Raji (cell line): ENCODE data around the gene KRTAP10-6.
"Not testable (repeated sequence)": the region's sequence is repeated elsewhere in the genome, so short reads cannot be mapped to it uniquely, and the experiment has no call there.

Experiments used
- POLR2A ChIP-seq: IDR thresholded peaks from 2 replicates; pipeline ENCODE4 v1.6.1; 2011; ENCODE audit warnings: low read depth, low read length, control low read depth; ENCODE audit not compliant: insufficient read depth

KRTAP10-6 gene

DNA sequence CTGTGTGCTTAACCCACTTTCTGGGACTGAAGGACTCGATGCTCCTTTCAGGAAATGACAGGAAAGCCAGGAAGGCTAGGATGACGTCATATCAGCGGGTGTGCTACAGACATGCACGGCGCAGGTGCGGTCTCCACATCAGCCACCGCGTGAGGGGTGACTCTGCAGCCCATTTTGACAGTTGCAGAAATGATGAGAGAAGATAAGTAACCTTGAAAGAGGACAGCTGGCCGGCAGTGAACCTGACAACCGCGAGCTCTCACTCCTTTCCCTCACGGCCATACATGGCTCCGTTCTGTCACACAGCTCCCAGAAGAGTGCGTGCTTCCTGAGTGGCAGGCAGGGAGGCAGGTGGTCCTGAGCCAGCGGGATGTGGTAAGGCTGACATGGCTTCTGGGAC lies 10.2 kb downstream of the KRTAP10-6 start:
- no peak for TF ChIP-seq POLR2A

DNA sequence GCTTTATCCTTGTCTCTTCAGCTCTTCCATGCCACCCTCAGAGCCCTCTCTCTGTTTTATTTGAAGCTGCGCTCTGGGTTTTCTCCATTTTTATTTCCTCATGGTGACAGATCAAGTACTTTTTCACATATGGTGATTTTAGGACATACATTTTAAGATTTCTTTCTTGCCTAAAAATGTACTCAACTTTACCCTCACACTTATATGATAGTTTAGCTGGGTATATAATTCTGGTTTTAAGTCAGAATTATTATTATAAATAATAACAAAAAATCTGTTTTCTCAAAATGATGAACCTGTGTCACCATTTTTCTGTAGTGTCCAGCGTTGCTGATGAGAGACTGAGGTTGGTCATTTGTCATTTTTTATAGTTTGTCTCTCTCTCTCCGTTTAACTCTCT lies 11.1 kb downstream of the KRTAP10-6 start:
- no peak for TF ChIP-seq POLR2A

DNA sequence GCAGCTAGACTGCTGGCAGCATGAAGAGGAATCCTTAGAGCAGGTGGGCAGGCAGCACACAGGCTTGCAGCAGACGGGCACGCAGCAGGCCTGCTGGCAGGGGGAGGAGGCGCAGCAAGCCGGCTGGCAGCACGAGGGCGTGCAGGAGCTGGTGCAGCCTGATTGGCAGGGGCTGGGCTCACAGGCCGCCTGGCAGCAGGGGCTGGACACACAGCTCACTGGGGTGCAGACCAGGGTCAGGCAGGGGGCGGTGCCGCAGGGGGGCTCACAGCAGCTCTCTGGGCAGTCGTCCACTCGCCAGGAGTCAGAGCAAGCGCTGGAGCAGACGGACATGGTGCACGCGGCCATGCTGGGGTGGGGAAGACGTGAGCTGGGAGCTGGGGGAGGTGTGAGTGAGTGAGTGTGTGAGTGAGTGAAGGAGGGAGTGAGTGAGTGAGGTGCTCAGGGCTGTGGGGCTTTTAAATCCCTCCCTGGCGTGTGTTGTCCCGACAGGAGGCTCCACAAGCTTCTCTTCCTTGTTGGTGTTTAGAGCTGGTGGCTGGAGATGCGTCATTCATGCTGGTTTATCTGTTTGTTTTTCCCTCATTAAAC lies 12.0 kb downstream of the KRTAP10-6 start, which contains the start of gene KRTAP10-5:
Gene KRTAP10-5 (minus strand): TSS at position 374 of the 591 bp plus-strand sequence. CDS start 26 bp downstream, at position 348.
- TF ChIP-seq POLR2A = not testable (repeated sequence)

DNA sequence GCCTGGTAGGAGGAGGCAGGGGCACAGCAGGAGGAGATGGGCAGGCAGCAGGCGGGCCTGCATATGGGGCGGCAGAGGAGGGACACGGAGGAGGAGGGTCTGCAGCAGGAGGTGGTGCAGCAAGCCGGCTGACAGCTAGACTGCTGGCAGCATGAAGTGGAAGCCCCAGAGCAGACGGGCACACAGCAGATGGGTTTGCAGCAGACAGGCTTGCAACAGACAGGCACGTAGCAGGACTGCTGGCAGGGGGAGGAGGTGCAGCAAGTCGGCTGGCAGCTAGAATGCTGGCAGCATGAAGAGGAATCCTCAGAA lies 12.5 kb downstream of the KRTAP10-6 start:
- TF ChIP-seq POLR2A = no peak

DNA sequence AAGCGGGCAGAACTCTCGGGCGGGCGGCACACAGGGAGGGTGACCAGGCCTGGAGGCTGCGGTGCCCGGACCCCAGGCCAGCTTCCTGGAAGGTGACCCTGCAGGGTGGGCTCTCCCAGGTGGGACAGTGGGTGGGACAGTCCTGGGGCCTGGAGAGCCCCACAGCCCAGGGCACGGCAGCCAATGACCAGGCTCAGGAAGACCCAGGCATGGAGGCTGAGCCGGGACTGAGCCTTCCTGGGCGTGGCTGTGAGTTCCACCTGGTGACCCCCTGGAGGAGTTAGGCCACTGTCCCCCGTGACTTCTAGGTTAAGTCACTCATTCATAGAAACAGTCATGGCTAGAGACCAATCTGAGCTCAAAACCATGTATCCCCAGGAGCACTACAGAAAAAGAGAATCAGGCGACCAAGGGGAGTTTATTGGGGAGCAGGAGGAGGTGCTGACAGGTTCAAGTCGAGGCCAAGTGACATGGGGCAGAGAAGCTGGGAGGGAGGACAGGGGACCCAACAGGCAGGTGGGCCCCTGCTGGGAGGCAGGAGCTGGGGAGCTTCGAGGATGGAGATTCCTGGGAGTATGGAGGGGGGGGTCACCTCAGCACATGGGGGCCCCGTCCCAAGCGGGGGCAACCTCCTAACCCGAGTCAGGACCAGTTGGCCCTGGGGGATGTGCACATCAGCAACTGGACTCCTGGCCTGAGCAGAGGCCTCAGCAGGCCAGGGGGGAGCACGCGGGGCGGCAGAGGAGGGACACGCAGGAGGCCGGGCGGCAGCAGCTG lies 13.1 kb downstream of the KRTAP10-6 start:
- TF ChIP-seq POLR2A = no peak

DNA sequence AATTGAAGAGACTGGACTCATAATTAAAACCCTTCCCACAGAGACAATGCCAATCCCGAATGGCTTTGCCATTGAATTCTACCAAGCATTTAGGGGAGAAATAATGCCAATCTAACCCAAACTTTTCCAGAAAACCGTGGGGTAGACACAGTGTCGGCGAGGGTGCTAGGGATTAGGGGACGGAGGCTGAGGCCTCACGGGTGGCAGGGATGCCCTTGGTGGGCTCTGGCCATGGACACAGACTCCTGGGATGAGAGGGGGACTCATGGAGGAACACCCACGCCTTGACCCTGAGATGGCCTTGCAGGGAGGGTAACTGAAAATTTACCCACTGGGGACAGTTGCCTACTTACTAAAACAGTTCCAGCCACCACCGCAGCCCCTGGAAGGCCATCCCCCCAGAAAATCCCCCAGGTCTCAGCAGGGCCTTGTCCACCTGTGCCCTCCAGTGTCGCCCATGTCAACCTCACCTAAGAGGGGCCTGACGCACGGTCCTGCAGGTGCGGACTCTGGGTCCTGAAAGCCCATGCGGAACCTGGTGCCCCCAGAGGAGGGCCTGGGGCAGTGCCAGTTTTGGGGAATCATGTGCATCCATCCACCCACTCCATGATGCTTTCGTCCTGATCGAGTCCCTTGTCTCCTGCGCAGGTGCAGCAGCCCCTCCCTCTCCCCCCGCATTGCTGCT lies 13.8 kb downstream of the KRTAP10-6 start:
- no peak for TF ChIP-seq POLR2A

DNA sequence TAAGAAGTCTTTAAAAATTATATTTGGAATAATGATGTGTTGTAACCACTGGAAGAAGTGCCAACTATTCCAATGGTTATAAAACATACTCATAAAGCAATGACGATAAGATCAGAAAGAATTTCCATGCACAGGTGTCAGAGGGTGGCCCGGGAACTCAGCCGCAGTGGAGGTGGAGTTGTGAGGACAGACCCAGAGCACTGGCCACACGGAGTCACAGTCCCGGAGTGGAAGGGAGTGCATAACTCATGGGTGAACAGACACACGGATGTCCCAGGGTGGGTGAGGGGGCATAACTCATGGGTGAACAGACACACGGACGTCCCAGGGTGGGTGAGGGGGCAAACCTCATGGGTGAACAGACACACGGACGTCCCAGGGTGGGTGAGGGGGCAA lies 16.3 kb downstream of the KRTAP10-6 start:
- TF ChIP-seq POLR2A = no peak

DNA sequence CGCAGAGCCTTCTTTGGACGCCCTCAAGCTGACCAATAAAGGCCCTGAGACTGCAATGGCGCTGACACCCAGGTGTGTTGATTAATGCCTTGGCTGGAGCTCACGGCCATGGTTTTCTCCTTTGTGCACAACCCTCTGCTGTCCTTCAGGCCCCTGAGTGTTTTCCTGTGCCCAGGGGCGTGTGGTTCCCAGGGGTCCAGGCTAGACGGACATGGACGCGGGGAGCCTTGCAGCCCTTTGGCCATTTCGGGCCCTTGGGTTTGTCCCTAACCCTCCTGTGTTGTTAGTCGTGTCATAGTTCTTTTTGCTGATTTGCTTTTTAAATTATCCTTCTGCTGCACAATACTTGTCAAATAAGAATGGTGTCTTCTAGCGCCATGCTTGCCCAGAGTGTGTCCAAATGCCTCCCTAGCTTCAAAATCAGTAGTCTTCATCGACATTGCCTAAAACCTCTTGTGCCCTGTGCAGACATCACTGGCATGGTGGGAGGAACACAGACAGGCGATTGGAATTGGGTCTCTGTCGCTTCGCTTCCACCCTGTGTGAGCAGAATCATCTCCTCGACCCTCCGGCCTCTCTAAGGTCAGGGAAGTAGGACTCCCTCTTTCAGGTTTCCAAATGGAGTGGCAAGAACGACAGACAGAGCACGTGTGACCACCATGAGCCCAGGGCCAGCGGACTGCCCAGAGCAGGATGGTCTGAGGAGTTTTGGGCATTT lies 16.8 kb downstream of the KRTAP10-6 start:
- TF ChIP-seq POLR2A = no peak

DNA sequence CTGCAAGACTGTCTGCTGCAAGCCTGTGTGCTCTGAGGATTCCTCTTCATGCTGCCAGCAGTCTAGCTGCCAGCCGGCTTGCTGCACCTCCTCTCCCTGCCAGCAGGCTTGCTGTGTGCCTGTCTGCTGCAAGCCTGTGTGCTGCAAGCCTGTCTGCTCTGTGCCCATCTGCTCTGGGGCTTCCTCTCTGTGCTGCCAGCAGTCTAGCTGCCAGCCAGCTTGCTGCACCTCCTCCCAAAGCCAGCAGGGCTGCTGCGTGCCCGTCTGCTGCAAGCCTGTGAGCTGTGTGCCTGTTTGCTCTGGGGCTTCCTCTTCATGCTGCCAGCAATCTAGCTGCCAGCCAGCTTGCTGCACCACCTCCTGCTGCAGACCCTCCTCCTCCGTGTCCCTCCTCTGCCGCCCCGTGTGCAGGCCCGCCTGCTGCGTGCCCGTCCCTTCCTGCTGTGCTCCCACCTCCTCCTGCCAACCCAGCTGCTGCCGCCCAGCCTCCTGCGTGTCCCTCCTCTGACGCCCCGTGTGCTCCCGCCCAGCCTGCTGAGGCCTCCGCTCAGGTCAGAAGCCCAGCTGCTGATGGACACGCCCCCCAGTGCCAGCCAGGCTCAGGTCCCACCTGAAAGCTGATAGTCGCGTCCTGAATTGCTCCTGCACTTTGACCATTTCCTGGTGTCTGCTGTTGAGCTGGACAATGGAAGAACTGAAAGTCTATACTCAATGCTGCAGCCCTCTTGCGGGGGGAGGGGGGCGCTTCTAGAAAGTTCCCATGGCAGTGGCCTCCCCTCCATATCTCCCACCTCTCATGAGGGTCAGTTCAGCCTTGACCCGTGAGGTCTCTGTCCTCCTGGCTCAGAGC lies 17.6 kb downstream of the KRTAP10-6 start:
- no peak for TF ChIP-seq POLR2A

DNA sequence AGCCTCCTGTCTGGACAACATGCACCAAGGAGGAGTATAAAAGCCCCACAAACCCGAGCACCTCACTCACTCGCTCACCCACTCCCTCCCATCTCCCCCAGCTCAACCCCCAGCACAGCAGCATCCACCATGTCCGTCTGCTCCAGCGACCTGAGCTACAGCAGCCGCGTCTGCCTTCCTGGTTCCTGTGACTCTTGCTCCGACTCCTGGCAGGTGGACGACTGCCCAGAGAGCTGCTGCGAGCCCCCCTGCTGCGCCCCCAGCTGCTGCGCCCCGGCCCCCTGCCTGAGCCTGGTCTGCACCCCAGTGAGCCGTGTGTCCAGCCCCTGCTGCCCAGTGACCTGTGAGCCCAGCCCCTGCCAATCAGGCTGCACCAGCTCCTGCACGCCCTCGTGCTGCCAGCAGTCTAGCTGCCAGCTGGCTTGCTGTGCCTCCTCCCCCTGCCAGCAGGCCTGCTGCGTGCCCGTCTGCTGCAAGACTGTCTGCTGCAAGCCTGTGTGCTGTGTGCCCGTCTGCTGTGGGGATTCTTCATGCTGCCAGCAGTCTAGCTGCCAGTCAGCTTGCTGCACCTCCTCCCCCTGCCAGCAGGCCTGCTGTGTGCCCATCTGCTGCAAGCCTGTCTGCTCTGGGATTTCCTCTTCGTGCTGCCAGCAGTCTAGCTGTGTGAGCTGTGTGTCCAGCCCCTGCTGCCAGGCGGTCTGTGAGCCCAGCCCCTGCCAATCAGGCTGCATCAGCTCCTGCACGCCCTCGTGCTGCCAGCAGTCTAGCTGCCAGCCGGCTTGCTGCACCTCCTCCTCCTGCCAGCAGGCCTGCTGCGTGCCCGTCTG lies 18.5 kb downstream of the KRTAP10-6 start, which contains the start of gene KRTAP10-4:
Gene KRTAP10-4 (plus strand): TSS at position 100 of the 827 bp plus-strand sequence. CDS start 30 bp downstream, at position 130.
- not testable (repeated sequence) for TF ChIP-seq POLR2A

DNA sequence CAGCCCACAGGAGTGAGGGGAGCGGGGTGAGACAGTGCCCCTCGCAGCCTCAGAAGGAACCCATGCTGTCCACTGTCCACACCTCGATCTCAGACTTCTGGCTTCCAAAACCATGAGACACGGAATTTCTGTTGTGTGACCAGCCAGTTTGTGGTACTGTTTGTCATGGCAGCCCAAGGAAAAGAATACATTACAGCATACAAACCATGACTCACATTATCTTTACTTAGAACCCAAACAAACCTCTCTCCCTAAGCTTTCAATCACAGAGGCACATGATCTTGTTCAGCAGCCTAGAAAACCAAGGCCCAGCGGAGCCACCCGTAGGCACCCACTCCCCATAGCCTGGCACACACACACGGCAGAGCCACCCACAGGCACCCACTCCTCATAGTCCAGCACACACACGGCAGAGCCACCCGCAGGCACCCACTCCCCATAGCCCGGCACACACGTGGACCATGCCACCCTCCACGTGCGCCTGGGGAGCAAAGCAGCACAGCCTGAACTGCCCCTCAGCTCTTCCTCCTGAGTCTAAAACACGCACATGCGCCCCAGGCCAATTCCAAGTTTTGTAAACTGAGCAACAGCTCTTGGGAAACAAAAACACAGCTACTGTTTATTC lies 19.2 kb downstream of the KRTAP10-6 start:
- no peak for TF ChIP-seq POLR2A

DNA sequence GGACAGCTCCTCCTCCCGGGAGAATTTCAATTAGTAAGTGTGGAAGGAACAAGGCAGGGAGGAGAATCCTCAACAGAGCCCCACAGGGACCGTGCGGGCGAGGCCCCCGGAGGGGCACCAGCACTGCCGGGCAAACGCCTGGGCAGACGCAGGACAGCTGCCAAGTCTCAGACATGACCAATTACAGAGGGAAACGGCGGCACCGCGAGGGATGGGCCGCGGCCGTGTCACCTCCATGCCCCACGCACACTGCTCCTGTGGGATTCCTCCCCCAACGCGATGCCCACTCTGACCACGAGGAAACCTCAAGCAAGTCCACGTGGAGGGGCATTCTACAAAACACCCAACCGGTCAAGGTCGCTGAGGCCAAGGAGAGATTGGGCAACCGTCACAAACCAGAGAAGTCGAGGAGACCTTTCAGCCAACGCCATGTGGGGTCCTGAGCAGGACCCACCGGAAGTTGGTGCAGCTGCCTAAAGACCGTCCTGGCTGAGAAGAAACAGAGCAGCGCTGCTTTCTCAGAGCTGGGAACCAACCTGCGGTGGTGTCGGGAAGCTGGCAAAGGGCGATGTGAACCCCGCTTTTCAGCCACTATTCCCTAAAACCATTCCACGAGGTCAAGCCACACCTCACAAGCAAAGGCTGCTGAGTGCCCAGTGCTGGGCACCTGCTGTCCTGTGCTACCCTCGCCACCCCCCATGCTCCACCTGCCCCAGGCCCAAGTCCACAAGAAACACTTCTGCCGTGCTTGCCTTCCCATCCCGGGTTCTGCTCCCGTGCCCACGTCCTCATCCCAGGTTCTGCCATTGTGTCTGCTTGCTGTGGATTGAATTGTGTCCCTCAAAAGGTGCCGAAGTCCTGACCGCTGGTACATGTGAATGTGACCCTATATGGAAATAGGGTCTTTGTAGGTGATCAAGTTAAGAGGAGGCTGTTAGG lies 20.2 kb downstream of the KRTAP10-6 start:
- TF ChIP-seq POLR2A = no peak

DNA sequence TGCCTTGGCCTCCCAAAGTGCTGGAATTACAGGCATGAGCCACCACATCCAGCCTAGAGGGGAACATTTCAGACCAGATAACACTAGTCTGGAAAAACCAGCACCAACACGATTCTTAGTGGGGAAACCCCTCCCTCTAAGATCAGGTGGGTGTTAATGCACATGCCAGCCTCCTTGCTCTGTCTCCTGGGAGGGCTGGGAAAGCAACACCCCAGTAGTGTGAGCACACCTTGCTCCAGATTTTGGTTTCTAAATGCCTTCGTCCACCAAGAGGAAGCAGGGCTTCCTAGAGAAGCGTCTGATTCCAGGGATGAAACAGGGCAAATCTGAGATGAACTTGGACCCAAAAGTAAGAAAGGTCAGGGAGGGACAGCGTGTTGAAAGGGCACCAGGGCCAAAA lies 21.0 kb downstream of the KRTAP10-6 start:
- no peak for TF ChIP-seq POLR2A
